Stimulated activated CD4-positive, alpha-beta T cell treated with anti-CD3 and anti-CD28 coated beads, Interleukin-1b, Interleukin-23, amount 100 ng/mL, for 24 hours (primary cell): ENCODE measurements around the gene SALL1.

Source experiments
- DNase-seq, 4 experiments: peaks; one replicate each; pipeline ENCODE4 v3.0.0-alpha.2; 2020; ENCODE audit warnings: low read depth in 4 of 4, low spot score in 1 of 4

The SALL1 gene

DNA sequence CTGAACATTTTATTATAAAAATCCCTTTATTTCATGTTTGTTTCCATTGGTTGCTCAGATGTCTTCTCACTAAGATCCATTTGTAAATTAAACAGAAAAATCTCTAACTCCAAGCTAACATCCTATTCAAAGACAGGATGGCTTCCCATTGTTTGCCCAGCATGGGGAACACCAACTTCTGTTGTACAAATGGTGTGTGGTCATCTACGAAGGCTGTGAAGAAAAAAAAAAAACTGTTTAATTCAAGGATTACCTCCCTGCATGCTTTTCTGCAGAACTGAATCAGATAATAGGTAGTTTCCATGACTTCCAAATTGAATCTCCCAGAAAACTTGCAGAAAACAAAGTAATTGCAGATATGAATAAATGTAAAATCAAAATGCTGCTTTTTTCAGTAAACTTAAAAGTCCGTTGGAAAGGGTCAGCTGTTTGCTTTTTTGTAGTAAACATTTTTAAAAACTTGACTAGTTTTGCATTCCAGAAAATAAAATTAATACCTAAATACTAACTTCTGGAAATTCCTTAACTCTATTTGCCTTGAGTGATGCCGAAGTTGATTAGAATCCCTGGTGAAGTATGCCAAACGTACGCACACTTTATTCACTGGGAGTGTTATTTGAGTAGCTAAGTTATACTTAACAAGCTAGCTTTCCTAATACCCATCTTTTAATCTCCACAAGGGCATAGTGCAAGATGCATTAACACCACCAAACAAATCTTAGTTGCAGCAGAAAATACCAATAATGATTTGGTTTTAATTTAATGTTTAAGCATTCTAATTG lies 7.7 kb downstream of the SALL1 start:
- no peak for DNase-seq

DNA sequence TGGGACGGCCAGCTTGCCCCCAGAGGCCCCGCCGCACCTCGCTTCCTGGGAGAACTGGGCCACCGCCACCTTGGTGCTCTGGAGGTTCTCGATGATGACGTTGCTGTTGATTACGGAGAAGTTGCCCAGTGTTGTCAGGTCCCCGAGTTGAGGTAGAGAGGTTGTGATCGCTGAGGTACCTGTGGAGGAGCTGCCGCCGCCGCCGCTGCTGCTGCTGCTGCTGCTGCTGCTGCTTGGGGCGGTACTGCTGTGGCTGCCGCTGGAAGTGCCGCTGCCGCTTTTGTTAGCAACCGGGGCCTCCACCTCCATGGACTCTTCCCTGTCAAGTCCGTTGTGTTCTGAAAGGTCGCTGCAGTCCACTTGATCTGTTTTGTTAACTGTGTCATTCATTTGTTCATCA lies 9.5 kb downstream of the SALL1 start:
- no peak for DNase-seq

DNA sequence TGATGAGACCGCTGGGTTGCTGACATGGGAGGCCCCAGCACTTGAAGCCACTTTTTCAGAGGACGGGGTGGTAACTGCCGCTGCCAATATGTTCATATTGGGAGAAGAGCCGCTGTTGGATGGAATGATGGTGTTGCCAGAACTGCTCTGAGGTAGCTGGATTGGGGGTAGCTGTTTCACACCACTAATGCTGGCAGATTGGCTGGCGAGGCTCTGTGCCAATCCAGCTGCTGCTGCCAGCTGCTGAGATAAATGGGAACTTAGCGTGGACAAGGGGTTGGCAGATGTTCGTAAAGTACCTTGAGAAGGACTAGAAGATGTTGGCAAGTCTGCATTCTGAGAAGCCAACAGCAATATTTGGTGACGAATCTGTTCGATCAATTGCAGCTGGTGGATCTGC lies 10.0 kb downstream of the SALL1 start:
- DNase-seq: no peak

DNA sequence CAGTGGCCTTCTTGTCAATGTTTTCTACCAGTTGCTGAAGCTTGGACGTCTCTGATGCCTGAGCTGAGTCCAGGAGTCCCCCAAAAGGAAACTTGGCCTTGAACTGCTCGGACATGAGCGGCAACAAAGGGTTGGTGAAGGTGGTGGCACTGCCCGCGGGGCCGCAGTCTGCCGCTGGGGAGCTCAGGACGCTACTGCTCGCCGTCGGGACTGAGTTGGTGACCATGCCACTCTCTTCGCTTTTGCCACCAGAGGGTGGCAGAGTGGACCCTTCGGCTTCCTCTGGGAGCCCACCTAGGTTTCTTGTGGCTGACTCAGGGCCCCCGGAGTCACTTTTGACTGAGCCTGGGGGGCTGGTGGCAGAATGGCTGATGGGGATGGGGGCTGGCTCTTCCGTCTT lies 11.0 kb downstream of the SALL1 start:
- no peak for DNase-seq

DNA sequence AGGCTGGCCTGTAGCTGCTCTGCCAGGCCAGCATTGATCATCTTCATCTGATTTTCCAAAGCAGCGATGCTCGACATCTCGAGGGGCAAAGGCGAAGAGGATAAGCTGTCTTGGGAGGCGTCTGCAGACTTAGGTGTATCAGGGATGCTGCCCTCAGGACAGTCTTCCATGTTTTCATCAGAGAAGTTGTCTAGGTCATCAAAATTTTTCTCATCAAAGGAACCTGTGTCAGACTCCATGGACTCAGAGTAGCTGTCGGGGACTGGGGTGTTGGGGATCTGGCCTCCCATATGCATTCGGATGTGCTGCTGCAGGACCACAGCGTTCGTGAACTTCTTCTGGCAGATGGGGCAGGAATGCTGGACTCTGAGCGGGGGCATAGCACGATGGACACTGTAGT lies 11.5 kb downstream of the SALL1 start:
- DNase-seq: no peak

DNA sequence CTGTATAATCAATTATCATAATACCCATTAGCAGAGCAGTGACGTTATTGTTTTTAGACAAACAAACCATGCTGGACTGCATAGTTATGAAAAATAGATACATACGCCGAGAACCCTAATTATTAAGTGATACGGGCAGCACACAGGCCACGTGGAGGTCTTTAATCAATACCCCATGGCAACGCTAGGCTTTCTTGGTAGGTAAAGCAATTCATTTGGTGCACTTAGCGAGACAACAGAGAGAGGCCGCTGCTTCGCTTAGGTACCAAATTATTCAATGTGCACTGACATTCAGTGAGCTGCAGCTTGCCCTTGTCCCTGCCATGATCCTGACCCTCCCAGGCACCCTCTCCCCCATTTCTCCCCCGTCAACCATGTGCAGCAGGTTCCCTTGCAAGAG lies 12.9 kb downstream of the SALL1 start:
- no peak for DNase-seq

DNA sequence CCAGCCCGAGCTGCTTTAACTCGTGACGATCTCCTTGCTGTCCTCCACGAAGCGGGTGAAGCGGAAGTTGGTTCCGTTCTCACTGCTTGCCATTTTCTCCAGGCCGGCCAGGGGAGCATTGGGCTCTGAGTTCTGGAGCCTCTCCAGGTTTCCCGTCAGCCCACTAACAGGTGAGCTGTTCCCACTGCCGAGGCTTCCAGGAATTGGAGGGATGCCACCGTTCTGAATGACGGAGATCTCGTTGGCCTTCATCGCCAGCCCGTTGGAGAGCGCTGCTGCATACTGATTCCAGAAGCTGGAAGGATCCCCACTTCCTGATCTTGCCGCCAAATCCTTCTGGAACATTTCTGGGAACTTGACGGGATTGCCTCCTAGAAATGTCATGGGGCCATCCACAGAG lies 14.0 kb downstream of the SALL1 start:
- DNase-seq: no peak

DNA sequence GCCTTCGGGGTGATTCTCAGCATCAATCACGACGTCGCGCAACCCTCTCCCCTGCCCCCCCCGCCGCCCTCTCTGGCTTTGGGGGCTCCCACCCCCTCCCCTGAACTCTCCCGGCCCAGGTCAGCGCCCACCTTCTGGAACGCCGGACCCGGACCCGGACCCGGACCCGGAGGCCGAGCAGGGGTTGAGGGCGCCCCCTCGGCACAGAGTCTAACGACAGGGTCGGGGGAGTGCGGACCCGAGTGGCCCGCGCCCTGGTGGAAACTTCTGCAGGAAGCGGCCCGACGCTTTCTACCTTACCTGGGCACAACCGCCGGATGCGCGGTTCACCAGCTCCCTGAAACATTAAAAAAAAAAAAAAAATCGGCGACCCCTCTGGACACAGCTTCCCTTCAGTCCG lies 16.2 kb downstream of the SALL1 start:
- no peak for DNase-seq

DNA sequence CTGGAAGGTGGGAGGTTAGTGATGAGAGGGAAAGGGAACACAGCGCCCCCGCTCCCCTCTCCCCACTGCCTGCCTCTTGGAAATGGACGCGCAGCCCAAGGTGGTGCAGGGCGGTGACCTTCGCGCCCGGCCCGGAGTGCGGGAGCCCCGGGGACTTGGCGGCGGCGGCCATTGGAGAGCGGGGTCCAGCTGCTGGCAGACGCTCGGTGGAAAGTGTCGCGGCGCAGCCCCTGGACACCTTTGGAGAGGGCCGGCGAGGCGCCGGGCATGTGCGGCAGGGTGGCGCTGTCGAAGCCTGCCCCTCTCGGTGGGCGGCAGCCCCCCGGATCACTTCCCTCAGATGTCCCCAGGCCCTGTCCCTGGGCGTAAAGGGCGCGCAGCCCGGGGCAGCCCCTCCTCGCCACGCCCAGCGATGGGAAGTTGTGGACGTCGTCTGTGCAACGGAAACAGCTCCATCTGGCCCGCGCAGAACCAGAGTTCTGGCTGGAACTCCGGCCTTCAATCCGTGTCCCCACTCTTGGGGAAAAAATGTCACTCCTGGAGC lies 16.7 kb downstream of the SALL1 start:
- no peak for DNase-seq

DNA sequence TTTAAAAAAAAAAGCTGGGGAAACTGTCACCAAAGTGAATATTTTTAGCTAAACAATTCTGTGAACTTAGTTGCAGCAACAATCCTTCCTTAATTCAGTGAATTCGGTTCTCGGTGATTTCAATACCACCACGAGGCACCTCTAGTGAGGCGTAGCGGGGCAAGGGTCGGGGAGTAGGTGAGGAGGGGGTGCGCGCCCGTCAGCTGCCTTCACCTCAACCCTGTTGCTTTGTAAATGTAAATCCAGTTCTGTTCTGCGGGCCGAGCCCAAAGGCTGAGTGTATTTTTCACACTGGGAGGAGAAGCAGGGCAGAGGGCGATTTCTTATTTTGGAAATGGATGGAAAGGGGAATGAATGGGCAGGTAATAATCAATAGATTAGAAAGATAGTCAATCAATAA lies 17.4 kb downstream of the SALL1 start:
- DNase-seq: no peak

DNA sequence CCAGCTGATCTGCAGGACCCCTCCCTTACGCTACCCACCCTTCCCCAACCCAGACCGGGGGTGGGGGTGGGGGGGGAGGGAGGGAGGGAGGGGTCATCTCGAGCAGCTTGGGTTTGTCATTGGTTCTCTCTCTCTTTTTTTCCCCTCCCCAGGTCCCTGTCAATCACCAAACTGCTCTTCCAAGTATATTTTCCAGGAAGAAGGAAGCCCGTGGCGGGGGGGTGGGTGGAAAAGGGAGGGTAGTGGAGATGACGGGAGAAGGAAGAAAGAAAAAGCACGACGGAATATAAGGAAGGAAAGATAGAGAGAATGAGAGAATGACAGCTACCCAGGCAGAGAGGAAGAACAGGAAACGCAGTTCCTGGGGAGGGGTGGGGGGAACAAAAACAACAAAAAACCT lies 17.9 kb downstream of the SALL1 start:
- no peak for DNase-seq

DNA sequence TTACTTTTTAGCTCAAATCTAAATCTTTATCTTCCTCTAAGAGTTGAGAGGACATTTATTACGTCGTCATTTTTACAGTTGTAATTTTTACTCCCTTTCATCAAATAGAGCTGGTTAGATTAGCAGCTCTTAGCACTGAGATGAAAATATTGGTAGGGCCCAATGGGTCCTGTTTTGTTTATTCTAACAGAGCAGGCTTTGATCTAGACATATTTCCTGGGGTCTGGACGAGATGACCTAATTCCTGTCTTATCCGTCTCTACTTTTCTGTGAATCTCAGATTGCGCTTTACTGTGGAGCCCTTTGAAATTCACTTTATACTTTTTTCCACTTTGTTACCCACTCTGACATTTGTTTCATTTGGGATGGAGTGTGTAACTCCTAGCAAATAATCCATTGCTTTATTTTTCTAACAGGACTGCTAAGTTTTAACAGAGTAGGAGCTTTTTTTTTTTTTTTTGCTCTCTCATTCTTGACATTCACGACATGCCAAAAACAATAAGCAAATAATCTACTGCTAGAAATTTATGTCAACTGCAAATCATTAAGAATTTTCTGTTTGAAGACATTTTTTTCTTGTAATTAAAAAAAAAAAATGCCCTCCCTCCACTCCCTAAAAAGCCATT lies 18.5 kb downstream of the SALL1 start:
- DNase-seq: no peak

DNA sequence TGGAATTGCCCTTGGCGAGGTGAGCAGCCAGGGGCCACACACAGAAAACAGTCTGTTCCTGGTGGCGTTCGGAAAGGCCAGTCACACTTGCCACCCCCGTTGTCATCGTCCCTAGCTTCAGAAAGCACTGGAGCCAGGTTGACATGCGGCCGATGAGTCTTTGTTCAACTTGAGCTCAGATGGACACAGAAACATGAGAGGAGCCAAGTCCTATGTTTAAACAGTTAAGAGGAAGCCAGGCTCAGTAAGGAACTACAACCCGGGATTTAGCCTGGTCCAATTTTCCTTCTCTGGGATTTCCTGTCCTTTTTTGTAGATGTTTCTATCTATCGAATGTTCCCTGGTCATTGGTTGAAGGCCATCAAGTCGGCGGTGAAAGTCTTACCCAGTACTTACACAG lies 19.5 kb downstream of the SALL1 start:
- DNase-seq: no peak

DNA sequence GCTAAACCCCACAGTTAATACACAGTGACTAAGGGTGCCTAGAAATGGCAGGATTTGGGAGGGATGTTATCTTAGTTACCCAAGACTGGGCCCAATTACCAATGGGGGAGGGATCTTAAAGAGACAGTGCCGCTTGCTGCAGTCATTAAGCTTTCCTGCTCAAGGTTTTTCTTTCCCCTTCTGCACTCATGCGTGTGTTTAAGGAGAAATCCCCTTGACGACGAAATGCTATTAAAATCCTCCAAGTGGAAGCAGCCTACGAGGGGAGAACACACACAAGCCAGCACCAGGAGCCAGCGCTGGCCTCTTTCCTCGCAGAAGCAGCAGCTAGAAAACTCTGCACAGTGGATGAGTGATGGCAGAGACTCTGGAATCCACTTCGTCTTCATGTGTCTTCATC lies 22.0 kb downstream of the SALL1 start:
- DNase-seq: no peak

DNA sequence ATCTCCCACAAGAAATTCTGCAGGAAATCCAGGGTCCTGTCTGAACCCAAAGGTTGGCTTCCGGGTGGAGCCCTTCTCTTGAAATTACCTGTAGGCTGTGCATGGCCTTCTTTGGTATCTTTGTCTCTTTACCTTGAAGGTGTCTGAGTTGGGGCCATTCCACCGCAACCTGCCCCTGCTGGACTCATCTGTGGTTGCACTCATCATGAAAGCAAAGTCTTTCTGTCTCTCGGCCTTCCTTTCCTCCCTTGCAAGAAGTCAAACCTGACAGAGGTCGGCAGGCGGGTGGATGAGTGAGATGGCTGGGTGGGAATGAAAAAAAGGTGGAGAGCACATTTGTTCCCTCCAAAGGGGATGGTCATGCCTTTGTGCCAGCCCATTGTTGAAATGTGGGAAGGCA lies 25.1 kb downstream of the SALL1 start:
- no peak for DNase-seq

DNA sequence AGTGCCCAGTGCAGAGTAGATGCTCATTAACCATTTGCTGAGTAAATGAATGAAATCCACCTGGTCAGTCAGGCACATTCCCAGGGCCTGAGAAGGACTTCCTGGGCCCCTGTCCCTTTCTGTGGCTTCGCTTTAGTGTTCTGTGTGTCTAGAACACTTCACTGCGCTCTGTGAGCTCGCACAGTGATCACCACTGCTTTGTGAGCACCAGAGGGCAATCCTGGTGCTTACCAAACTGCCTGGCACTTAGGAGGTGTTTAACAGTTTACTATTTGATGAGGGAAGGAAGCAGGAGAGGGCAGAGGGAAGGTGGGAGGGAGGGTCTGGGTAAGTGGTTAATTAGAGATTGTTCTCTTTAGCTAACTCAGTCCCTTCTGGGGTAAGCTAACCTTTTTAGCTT lies 26.2 kb downstream of the SALL1 start:
- no peak for DNase-seq

DNA sequence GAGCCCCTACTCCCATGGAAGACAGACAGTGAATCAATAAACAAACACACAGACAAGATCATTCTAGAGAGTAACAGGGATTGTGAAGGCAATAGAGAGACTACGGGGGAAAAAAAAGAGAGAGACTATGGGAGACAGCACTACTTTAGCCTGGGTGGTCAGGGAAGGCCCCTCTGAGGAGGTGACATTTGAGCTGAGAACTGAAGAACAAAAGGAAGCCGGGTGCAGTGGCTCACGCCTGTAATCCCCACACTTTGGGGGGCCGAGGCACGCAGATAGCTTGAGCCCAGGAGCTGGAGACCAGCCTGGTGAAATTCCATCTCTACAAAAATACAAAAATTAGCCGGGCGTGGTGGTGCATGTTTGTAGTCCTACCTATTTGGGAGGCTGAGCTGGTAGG lies 29.2 kb downstream of the SALL1 start:
- DNase-seq: no peak

DNA sequence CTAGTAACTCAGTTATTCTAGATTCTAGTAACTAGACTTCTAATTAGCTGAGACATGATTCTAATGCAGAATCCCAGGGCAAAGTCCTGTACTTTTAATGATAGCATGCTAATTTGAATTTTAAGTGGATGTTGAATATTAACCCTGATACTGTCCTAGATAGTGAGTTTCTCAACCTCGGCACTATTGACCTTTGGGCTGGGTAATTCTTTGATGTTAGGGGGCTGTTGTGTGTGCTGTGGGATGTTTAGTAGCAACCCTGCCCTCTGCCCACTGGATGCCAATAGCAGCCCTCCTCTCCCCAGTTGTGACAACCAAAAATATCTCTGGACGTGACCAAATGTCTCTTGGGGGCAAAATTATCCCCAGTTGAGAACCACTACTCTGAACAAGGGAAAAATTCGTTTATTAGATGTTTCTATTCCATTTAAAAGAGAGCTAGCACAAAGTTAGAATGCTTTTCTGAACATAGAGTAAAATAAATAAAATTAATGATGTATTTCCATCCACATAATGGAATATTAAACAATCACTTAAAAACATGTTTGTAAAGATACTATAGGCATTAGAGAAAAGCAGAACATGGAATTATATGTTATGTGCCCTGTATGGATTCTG lies 30.2 kb downstream of the SALL1 start:
- DNase-seq: no peak

DNA sequence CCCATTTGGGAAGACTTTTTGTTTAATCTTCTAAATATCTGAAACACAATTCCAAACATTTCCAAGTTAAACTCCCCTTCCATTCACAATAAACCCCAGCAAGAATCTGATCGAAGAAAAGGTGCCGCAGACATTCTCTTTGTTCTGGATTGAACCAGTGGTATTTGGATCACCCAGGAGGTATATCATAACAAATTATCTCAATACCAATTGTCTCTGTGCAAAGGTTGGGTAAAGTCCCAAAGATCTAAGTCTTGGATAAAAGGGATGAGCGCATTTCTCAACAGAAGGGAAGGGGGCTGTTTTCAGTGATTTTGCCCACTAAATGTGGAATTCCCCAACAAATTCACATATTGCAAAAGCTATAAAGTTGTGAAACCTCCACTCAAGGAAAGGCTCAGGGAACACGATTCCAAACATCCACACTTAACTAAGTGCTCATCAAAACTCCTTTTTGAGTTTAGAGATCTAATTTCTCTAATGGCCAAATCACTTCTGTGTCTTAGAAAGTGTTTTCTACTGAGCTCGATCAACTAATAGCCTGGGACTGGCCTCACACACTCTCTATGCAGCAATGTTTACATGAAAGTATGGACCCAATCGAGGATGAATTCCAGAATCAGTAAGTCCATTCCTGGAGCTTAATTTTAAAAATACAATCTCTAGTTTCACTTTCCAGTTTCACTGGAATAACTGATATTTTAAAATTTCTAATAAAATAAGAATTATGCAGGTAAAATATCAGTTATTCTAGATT lies 30.9 kb downstream of the SALL1 start:
- DNase-seq: no peak

DNA sequence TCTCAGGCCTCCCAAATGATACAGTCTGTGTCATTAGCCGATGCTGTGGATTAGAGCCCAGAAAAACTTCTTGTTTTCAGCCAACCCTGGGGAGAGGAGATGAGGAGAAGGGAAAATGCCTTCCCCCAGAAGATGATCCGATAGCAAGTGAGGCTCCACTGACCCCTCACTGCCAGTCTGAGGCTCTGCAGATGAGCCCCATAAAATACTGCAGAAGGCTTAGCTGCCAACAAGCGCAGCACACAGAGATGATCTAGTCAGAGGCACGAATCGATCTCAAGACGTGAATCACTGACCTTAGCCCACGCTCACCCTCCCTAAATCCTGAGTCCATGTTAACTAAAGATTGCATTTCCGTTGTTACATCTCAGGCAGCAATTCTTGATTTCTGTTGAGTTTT lies 31.5 kb downstream of the SALL1 start:
- no peak for DNase-seq

DNA sequence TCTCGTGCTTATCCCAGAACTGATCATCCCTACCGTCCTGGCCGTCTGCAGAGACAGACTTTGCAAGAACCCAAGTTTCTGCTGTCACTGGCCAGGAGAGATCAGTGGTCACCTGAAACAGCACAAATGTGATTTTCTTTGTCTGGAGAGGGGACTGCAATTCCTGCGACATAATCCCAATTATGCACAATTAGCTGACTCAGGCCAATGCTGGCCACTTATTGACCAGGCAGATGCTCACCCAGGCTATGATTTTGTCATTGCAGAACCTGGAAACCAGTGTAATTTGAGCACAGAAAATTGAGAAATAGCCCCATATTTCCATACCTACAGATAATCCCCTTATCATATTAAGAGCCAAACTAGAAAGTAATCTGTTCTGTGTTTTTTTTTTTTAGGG lies 34.7 kb downstream of the SALL1 start:
- no peak for DNase-seq

DNA sequence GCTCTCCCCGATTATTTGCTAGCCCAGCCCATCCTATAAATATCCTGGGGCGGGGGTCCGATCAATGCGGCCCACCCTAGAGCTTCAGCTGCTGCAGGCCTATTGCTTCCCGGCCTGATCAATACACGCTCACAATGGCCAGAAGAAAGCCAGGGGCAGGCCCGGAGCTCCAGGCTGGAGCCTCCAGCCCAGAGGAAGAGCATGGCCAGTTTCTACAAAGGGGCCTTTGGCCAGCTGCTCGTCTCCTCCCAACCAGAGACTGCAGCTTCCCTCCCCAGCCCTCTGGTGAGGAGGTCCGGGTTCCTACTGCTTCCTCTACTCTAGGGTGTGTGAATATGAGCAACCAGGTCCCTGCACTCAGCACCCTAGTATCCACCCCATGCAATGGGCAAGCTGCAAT lies 36.7 kb downstream of the SALL1 start:
- DNase-seq: no peak
